Measurements from ENCODE around the gene MYH11.

GRCh38 chr16:15856182-15856581 is 646 bp downstream of the MYH11 start:
- TF ChIP-seq CTCF (IDR thresholded peaks at IDR 0.05): no peak
- TF ChIP-seq POLR2A (IDR thresholded peaks at IDR 0.05): no peak
- TF ChIP-seq POLR2AphosphoS5 (IDR thresholded peaks at IDR 0.05): no peak

Measured in prostate gland (tissue), 2 donors.